OCI-LY7 (cell line): Measurements from ENCODE around the gene CCBE1.

Source experiments
- EZH2phosphoT487 ChIP-seq: fragments of 200-600 bp; sonication (generic); IDR thresholded peaks from 2 replicates; pipeline ENCODE4 v1.6.1; 2018; ENCODE audit warnings: low read depth, borderline replicate concordance, mild to moderate bottlenecking, mixed run types, antibody characterized with exemption, low read length, moderate library complexity, mixed read lengths
- TF ChIP-seq, protein P1 (sequence below): fragments of 200-600 bp; sonication (generic); conservative IDR thresholded peaks from 2 replicates; pipeline ENCODE4 v1.5.1; 2014; ENCODE audit warnings: mild to moderate bottlenecking, antibody characterized with exemption, low read length, moderate library complexity, mixed read lengths

GRCh38 chr18:59660366-59660765 is 36.9 kb downstream of the CCBE1 start:
- TF ChIP-seq, protein P1, sequence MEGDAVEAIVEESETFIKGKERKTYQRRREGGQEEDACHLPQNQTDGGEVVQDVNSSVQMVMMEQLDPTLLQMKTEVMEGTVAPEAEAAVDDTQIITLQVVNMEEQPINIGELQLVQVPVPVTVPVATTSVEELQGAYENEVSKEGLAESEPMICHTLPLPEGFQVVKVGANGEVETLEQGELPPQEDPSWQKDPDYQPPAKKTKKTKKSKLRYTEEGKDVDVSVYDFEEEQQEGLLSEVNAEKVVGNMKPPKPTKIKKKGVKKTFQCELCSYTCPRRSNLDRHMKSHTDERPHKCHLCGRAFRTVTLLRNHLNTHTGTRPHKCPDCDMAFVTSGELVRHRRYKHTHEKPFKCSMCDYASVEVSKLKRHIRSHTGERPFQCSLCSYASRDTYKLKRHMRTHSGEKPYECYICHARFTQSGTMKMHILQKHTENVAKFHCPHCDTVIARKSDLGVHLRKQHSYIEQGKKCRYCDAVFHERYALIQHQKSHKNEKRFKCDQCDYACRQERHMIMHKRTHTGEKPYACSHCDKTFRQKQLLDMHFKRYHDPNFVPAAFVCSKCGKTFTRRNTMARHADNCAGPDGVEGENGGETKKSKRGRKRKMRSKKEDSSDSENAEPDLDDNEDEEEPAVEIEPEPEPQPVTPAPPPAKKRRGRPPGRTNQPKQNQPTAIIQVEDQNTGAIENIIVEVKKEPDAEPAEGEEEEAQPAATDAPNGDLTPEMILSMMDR: no peak
- TF ChIP-seq EZH2phosphoT487: no peak
